IMR-90 (cell line): ENCODE data around the gene TAL1. TPM values are rescaled to one million over a fixed set of nuclear protein-coding genes. Genes with fewer than 3 reads are reported as not detected.

ENCODE experiments used
- ATAC-seq: fragments of 200-7000 bp; cut with Tn5 transposase; 2 replicates; pipeline ENCODE4 v1.9.1; 2020; ENCODE audit warnings: low read depth, mild to moderate bottlenecking, moderate library complexity
- BruUV-seq: library from RNA; stranded (reverse); fragments of 400-500 nt; replicated peaks from 2 replicates; lab custom pipeline; 2021; lab: Mats Ljungman, UMichigan
- CTCF ChIA-PET: fragments of 300-600 bp; formaldehyde crosslinking; extraction: SDS; loops from one replicate; lab custom pipeline; 2021; ENCODE audit warnings: antibody characterized with exemption; lab: Yijun Ruan, JAX
- POLR2A ChIA-PET: fragments of 300-600 bp; sonication (Branson Sonifier 250); formaldehyde crosslinking; loops from one replicate; lab custom pipeline; 2022; ENCODE audit warnings: antibody characterized with exemption; ENCODE audit not compliant: unreplicated experiment; lab: Charles Lee
- DNase-seq: peaks from one replicate; pipeline ENCODE4 v3.0.0; 2013
- H2AFZ ChIP-seq: replicated peaks from 2 replicates; pipeline ENCODE3; 2013; ENCODE audit warnings: low read length, mild to moderate bottlenecking; ENCODE audit not compliant: poor library complexity
- H2AK5ac ChIP-seq: 2 replicates; pipeline ENCODE4 v1.6.1; 2013; ENCODE audit warnings: low read depth, low read length, inconsistent platforms
- H2AK9ac ChIP-seq: replicated peaks from 2 replicates; pipeline ENCODE3; 2013; ENCODE audit warnings: mild to moderate bottlenecking, low read depth, low read length, moderate library complexity; ENCODE audit not compliant: poor library complexity
- H2BK120ac ChIP-seq: 2 replicates; pipeline ENCODE4 v1.6.1; 2013; ENCODE audit warnings: low read depth, low read length, inconsistent platforms
- H2BK15ac ChIP-seq: 3 replicates; pipeline ENCODE4 v1.6.1; 2013; ENCODE audit warnings: low read depth, low read length, inconsistent platforms
- H2BK20ac ChIP-seq: 2 replicates; pipeline ENCODE4 v1.6.1; 2013; ENCODE audit warnings: low read depth, mild to moderate bottlenecking, inconsistent platforms, low read length, moderate library complexity
- H2BK5ac ChIP-seq: 2 replicates; pipeline ENCODE4 v1.6.1; 2013; ENCODE audit warnings: mild to moderate bottlenecking, low read depth, low read length, inconsistent platforms; ENCODE audit not compliant: poor library complexity, severe bottlenecking
- H3K14ac ChIP-seq: replicated peaks from 2 replicates; pipeline ENCODE4 v1.6.1; 2013; ENCODE audit warnings: low read depth, low read length, inconsistent platforms
- H3K18ac ChIP-seq: 2 replicates; pipeline ENCODE4 v1.6.1; 2013; ENCODE audit warnings: low read depth, low read length, control low read depth
- H3K23ac ChIP-seq: 2 replicates; pipeline ENCODE4 v1.6.1; 2013; ENCODE audit warnings: low read depth, low read length, inconsistent platforms
- H3K27ac ChIP-seq: 2 replicates; pipeline ENCODE4 v1.5.1; 2013; ENCODE audit warnings: mild to moderate bottlenecking, control low read depth, low read length; ENCODE audit not compliant: insufficient read depth
- H3K27me3 ChIP-seq: 2 replicates; pipeline ENCODE4 v1.6.1; 2013; ENCODE audit warnings: low read length; ENCODE audit not compliant: control insufficient read depth, insufficient read depth
- H3K36me3 ChIP-seq: 2 replicates; pipeline ENCODE4 v1.6.1; 2013; ENCODE audit warnings: low read length, mixed read lengths; ENCODE audit not compliant: control insufficient read depth, insufficient read depth
- H3K4ac ChIP-seq: 2 replicates; pipeline ENCODE4 v1.6.1; 2013; ENCODE audit warnings: low read depth, low read length, inconsistent platforms
- H3K4me1 ChIP-seq: 2 replicates; pipeline ENCODE4 v1.6.1; 2013; ENCODE audit warnings: low read length, mixed read lengths; ENCODE audit not compliant: control insufficient read depth, insufficient read depth
- H3K4me2 ChIP-seq: 2 replicates; pipeline ENCODE4 v1.6.1; 2013; ENCODE audit warnings: low read depth, mild to moderate bottlenecking, control low read depth, low read length, moderate library complexity
- H3K4me3 ChIP-seq: 2 replicates; pipeline ENCODE4 v1.5.1; 2013; ENCODE audit warnings: low read depth, mild to moderate bottlenecking, control low read depth, low read length, moderate library complexity; ENCODE audit not compliant: insufficient read depth
- H3K56ac ChIP-seq: 2 replicates; pipeline ENCODE4 v1.6.1; 2013; ENCODE audit warnings: low read length, inconsistent platforms; ENCODE audit not compliant: insufficient read depth; ENCODE audit errors: extremely low read depth
- H3K79me1 ChIP-seq, 2 experiments: 2 replicates each; pipeline ENCODE4 v1.6.1; 2013; ENCODE audit warnings: low read length in 2 of 2, inconsistent platforms in 1 of 2, low read depth in 1 of 2
- H3K9ac ChIP-seq: 2 replicates; pipeline ENCODE4 v1.6.1; 2013; ENCODE audit warnings: low read depth, low read length, control low read depth
- H3K9me1 ChIP-seq: 2 replicates; pipeline ENCODE4 v1.6.1; 2013; ENCODE audit warnings: low read length, inconsistent platforms; ENCODE audit not compliant: insufficient read depth
- H3K9me3 ChIP-seq: 2 replicates; pipeline ENCODE4 v1.6.1; 2013; ENCODE audit warnings: low read length; ENCODE audit not compliant: control insufficient read depth, insufficient read depth
- H4K20me1 ChIP-seq: 2 replicates; pipeline ENCODE4 v1.6.1; 2013; ENCODE audit warnings: low read length, inconsistent platforms; ENCODE audit not compliant: insufficient read depth
- H4K5ac ChIP-seq: 2 replicates; pipeline ENCODE4 v1.6.1; 2013; ENCODE audit warnings: mild to moderate bottlenecking, low read depth, low read length, control low read depth
- H4K8ac ChIP-seq, 2 experiments: 2 replicates each; pipeline ENCODE4 v1.6.1; 2013; ENCODE audit warnings: low read depth in 2 of 2, low read length in 2 of 2, control low read depth in 1 of 2, inconsistent platforms in 1 of 2
- H4K91ac ChIP-seq: 2 replicates; pipeline ENCODE4 v1.6.1; 2013; ENCODE audit warnings: low read depth, low read length, inconsistent platforms; ENCODE audit not compliant: insufficient read depth
- BHLHE40 ChIP-seq: fragments of 150-350 bp; IDR thresholded peaks from 2 replicates; pipeline ENCODE4 v1.6.1; 2016; ENCODE audit warnings: mild to moderate bottlenecking, low read depth, low read length
- FOS ChIP-seq: fragments of 150-350 bp; IDR thresholded peaks from 2 replicates; pipeline ENCODE4 v1.6.1; 2016; ENCODE audit warnings: low read depth, low read length
- RFX5 ChIP-seq: IDR thresholded peaks from 2 replicates; pipeline ENCODE4 v1.8.0; 2012; ENCODE audit warnings: low read depth, mild to moderate bottlenecking, low read length, moderate library complexity
- WGBS, 2 experiments: methylation state at CpG; one replicate each; pipeline versions ENCODE4 v1.1.5 to v1.1.7; 2013; ENCODE audit warnings: missing lambda C conversion rate in 2 of 2; ENCODE audit not compliant: insufficient read length in 1 of 2; ENCODE audit errors: extremely low coverage in 2 of 2; 5-methylcytosine and 5-hydroxymethylcytosine counted together
- dilution Hi-C: fragments of 300-500 bp; cut with HindIII; formaldehyde crosslinking; loops from one replicate; pipeline ENCODE4 v1.14.3; 2018; ENCODE audit warnings: low sequenced_read_pairs; ENCODE audit not compliant: unreplicated experiment
- in situ Hi-C: fragments of 300-500 bp; cut with MboI; formaldehyde crosslinking; loops from 3 replicates; pipeline ENCODE4 v1.14.3; 2019; ENCODE audit warnings: low sequenced_read_pairs, inconsistent platforms, mixed read lengths
- intact Hi-C: fragments of 100-400 bp; cut with micrococcal nuclease; formaldehyde crosslinking; loops from 2 replicates; pipeline ENCODE4 v1.10.0; 2022
- polyA plus RNA-seq, 3 experiments: library from polyadenylated mRNA; depleted of rRNA; stranded (reverse); fragments of >200 nt; gene quantifications; 2 replicates each; pipeline ENCODE4 v1.2.3, GENCODE V29; 2012; ENCODE audit warnings: low replicate concordance in 1 of 3
- total RNA-seq: library from RNA; depleted of rRNA; stranded (reverse); fragments of >200 nt; gene quantifications from 2 replicates; pipeline ENCODE4 v1.2.3, GENCODE V29; 2012

The TAL1 gene
- total and polyA plus RNA-seq, 2 of the 4 experiments (the other 2 are of a cell fraction), result not detected

- no peak for TF ChIP-seq BHLHE40
Observed at GRCh38 chr1:47184090-47184821, 47.8 kb downstream of the TAL1 start (continued).

GRCh38 chr1:47183308-47184089, 48.5 kb downstream of the TAL1 start:
- dilution Hi-C loops (no loop called here), intact Hi-C loops (no loop called here), in situ Hi-C loops (loop anchor here (5.0 to 10.0 kb wide), 2 partner anchors 239 to 531 kb away; no protein-coding TSS in a partner anchor)
- H3K18ac ChIP-seq, result no peak overlapping the region
- H3K9me1 ChIP-seq, result no peaks in the 10 kb centered on the region
- H3K4me3 ChIP-seq, result no peak overlapping the region
- no peak for TF ChIP-seq RFX5
- TF ChIP-seq FOS, result no peak
- peak overlapping the region; percentile 24 for H2AK9ac ChIP-seq
- H4K91ac ChIP-seq, result no peak overlapping the region
- H3K56ac ChIP-seq, result no peak overlapping the region
- peaks cover 2% of the 10 kb centered on the region; the same call in 1 of the 2 replicates for H3K27me3 ChIP-seq
- no peak overlapping the region for H2BK20ac ChIP-seq
- H3K79me1 ChIP-seq, result no peaks in the 10 kb centered on the region
- ATAC-seq, result no peak
- no peak overlapping the region for H3K9ac ChIP-seq
- H3K27ac ChIP-seq, result no peak overlapping the region
- WGBS, 2 experiments, result 90% methylated on average over 3 of the region's 11 CpGs; no CpG with 5 or more reads in 1 of the 2 experiments
- no peak overlapping the region for H3K4me2 ChIP-seq
- no peaks in the 10 kb centered on the region for H3K36me3 ChIP-seq
- BruUV-seq, result no TSS peak
- H3K9me3 ChIP-seq, result no peaks in the 10 kb centered on the region
- no peak overlapping the region for H3K14ac ChIP-seq
- no peak overlapping the region for H2BK5ac ChIP-seq
- no peak overlapping the region for H3K4ac ChIP-seq
- no peaks in the 10 kb centered on the region for H4K20me1 ChIP-seq
- H3K4me1 ChIP-seq, result no peaks in the 10 kb centered on the region
- no peak overlapping the region for H4K5ac ChIP-seq
- no peak overlapping the region for H2BK120ac ChIP-seq
- no peak overlapping the region for H2AFZ ChIP-seq
- no peak overlapping the region for H4K8ac ChIP-seq
- no peak overlapping the region for H3K23ac ChIP-seq
- POLR2A ChIA-PET, result no interaction called here
- CTCF ChIA-PET, result interaction anchor here (0.6 kb wide), 2 partner anchors 194 to 491 kb away, joined by 3 to 4 read pairs; no protein-coding TSS in a partner anchor
- no peak overlapping the region for H2AK5ac ChIP-seq
- DNase-seq, result no peak
- H2BK15ac ChIP-seq, result no peak overlapping the region
